GM21381 (cell line): Measurements from ENCODE around the gene PRSS2.
"Not testable (repeated sequence)": the region's sequence is repeated elsewhere in the genome, so short reads cannot be mapped to it uniquely, and the experiment has no call there.

Source experiments
- ATAC-seq: cut with Tn5 transposase; IDR thresholded peaks from one replicate; pipeline ENCODE4 v1.9.1; 2021; ENCODE audit warnings: mild to moderate bottlenecking, moderate library complexity; ENCODE audit not compliant: unreplicated experiment

The PRSS2 gene

DNA sequence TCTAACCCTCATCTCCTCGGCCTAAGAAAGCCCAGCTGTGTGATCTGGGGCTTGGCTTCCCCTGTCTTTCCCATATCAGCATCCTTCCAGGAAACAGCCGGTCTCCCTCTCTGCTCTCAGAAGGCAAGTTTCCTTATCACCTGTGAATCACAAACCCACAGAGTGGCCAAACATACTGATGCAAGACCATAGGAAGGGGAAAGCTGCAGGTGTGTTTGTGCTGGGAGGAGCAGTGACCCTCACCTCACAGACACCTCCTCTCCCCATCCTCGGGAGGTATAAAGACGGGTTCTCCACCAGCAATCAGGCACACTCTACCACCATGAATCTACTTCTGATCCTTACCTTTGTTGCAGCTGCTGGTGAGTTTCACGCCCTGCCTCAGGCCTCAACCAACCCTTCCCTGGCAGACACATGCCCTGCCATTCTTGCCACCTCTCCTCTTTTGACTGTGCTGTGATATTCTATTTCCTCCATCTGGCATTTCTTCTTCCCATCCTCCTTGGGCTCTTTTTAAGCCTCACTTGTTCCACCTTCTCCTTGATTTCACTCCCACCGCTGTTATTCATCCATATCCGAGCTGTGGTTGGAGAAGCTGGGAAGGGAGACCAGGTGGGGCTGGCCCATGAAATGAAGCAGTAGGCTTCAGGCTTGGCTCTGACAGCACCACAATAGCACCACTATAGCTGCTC is at the start of gene PRSS2:
TSS of gene PRSS2 (plus strand) at position 310 of the 692 bp plus-strand sequence. CDS start at position 323, 13 bp downstream.
- peak; percentile 18 for ATAC-seq

DNA sequence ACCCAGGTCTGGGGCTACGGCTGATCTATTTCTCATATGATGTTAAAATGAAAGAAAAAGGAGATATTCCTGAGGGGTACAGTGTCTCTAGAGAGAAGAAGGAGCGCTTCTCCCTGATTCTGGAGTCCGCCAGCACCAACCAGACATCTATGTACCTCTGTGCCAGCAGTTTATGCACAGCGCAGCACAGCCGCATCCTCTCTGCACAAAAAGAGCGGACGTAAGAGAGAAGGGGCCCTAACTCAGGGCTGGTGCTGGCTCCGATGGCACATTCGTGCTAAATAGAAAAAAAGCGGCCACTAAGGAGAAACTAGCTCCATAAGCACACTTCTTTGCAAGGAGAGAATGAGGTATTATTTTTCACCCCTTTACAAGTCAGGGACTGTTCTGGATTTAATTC is 49.8 kb upstream of the PRSS2 start:
- no peak for ATAC-seq

DNA sequence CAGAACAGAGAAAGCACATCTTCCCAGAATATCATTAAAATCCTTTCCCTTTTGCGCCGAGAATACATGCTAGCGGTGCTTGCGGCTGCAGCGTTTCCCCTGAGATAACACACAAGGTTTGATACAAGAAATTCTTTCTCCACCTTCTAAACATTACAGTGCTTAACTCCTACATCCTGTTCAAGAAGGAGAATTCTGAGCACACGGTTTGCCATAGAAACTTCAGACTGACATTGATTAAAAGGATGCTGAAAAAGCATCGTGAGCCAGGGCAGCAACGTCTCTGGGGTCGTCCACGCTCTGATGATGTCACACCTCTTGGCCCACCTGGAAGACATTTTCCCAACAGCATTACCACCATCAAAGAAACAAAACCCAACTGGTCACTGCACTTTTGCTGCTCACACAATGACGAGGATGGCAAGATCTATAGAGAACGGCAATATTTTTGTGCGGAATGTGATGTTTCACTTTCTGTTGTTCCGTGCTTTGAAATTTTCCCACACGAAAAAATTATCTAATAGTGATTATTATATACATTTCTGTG is 48.4 kb upstream of the PRSS2 start:
- no peak for ATAC-seq

DNA sequence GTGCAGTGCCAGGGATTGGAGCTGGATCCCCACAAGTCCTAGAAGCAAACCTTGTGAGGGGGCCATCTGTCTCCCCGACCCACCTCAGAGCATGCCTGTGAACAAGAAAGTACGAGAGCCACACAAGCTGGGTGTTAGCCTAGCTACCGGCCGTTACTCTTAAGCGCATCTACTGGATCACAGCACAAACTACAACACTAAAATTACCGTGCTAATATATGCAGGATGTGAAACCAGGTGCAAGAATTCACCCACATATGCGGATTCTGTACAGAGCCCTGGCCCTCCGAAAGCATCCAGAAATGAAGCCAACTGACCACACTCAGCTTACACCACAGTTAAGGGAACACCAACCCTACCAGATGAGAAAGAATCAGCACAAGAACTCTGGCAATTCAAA is 37.5 kb upstream of the PRSS2 start:
- peak; percentile 82 for ATAC-seq

DNA sequence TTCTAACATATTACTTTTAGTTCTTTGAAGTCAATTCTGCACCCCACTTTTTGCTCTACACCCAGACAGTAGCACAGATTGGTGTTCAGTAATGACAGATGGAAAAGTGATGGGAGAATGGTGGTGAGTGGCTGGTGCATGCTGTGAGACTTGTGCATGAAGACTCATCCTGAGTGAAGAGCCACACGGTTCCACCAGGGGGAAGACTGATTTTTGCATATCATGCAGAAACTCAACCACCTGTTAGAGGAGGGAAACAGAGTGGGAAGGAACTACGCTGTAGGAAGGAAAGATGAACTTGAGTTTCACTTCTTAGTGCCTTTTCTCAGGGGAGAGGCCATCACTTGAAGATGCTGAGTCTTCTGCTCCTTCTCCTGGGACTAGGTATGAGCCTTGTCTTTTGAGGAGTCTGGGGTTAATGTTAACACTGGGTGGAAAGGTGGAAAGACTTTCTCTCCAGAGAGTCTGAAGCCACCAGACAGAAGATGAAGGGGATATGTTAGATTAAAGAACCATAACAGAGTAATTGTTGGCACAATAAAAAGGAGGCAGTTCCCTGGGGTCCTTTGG is 30.8 kb upstream of the PRSS2 start:
- ATAC-seq, result peak; percentile 89

DNA sequence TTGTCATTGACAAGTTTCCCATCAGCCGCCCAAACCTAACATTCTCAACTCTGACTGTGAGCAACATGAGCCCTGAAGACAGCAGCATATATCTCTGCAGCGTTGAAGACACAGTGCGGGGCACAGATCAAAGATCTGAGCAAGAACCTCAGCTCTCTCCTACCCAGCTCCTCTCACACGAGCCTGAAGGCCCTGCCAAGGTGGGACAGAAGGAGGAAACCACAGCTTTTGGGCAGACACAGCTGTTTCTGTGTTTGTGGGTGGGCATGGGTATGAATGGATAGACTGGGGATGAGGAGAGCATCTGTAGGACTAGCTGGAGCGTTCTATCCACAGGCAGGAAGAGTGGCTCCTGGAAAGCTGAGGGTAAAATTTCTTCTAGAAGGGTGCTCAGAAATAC is 30.0 kb upstream of the PRSS2 start:
- ATAC-seq, result no peak

DNA sequence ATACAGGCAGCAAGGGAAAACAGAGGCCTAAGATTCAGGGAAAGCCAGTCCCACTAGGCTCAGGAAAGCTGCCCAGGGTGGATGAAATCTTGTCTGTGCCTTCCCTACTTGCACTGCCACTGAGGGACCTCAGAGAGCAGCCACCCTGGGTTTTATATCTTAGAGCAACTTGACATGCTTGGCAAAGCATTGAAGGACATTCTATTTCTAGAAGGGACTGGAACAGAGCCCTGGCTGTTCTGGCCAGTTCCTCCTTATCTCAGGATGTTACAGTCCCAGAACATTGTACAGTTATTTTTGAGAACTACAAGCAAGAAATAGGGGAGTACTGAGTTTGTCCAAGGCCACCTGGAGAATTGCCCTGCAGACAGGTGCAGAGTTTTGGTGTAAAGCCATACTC is 28.8 kb upstream of the PRSS2 start:
- not testable (repeated sequence) for ATAC-seq

DNA sequence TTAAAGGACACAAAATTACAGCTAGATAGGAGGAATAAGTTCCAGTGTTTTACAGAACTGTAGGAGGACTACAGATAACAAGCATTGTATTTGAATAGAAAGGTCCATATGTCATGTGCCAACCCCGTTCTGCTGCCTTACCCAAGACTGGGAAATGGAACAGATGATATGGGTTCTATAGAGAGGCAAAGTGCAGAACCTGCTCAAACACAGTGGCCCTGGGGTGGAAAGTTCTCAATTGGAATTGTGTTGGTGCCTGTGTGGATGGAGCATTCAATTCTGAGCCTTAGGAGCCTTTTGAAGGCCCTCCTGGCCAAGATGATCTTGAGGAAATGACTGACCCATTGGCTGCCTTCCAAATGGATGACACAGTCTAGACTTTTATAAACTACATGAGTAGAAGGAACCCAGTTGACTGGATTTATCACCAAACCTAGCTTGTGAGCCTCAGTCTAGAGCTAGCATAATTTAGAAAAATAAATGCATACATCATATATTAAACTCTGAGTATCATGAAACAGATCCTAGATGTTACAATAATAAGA is 25.6 kb upstream of the PRSS2 start:
- ATAC-seq, result no peak

DNA sequence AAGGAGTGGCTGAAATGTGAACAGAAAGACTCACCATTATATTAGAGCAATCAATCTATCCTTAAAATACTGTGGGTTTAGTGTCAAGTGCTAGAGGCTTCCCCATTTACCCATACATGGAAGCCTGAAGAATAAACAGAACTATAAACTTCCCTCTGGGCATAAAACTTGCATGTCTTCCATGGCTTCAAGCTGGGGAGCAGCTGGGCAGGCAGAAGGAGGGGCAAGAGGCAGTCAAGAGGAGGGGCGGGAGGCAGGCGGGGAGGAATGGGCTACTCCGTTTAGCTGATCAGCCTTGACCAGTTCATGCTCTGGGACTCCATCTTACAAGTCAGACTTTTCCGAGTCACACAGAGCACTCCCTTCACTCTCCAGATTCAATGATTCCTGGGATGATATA is 25.0 kb upstream of the PRSS2 start:
- no peak for ATAC-seq

DNA sequence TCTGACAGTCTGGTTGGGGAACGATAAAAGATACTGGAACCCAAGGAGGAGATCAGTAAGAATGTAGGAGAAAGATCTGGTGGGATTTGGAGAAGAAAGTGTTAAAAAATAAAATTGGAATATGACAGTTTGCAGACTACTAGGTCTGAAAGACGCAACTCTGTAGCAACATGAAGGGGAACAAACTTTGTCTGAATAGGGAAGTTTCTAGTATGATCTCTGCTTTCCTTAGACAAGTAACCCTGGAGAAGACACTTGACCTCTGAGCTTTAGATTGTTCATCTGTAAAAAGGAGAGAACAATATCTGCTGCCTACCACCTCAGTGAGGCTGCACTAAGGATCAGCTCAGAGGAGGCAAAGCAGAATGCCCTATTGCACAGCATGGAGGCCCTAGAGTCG is 24.5 kb upstream of the PRSS2 start:
- no peak for ATAC-seq

DNA sequence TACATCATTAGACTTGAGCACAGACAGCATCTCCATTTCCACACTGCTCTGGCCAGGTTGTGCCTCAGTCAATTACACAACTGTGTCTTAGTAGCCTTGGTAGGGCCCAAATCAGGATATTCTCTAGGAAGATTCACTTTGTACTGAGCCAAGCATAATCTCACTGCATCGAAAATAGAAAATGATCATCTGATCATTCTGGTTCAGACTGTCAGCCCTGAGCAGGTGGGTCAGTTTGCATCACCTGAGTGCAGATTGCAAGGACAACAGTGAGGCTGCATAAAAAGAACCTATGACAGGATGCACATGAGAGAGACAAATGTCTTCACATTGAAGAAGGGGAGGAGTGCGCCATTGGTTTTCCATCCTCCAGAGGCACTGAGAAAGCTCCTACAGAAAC is 22.4 kb upstream of the PRSS2 start:
- ATAC-seq, result not testable (repeated sequence)

DNA sequence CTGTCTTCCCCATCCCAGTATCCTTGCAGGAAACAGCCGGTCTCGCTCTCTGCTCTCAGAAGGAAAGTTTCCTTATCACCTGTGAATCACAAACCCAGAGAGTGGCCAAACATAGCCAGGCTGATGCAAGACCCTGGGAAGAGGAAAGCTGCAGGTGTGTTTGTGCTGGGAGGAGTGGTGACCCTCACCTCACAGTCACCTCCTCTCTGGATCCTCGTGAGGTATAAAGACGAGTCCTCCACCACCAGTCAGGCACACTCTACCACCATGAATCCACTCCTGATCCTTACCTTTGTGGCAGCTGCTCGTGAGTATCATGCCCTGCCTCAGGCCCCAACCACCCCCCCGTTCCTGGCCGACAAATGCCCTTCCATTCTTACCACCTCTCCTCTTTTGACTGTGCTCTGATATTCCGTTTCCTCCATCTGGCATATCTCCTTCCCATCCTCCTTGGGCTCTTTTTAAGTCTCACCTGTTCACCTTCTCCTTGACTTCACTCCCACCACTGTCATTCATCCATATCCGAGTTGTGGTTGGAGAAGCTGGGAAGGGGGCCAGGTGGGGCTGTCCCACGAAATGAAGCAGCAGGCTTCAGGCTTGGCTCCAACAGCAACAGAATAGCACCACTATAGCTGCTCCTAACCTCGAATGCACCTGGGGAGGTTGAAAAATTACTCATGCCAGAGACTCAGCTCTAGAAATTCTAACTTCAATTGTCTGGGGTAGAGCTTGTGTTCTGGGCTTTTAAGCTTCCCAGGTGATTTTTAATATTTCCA is 21.4 kb upstream of the PRSS2 start, which contains the start of gene PRSS1:
TSS of gene PRSS1 (plus strand) at position 255 of the 776 bp plus-strand sequence. CDS start at position 268, 13 bp downstream.
- ATAC-seq, result no peak

DNA sequence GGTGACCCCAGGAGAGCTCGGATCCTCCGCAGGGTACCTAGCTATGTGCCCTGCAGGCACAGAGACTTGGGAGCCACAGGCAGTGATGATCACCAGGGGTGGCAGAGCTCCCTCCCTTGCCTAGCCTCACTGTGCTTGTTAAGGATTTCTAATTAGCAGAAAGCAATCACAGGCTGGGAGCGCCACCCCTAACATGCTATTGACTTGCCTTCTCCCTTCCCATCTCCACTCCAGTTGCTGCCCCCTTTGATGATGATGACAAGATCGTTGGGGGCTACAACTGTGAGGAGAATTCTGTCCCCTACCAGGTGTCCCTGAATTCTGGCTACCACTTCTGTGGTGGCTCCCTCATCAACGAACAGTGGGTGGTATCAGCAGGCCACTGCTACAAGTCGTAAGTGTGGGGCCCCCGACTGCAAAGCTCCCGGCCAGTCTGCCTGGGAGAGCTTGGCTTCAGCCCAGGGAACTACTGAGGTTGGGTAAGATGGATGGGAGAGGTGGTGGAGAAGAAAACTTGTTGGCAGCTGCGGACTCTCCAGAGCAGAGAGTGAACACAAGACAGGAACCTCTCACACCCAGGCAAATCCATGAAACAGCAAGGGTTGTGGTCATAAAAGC is 20.3 kb upstream of the PRSS2 start:
- ATAC-seq, result no peak

DNA sequence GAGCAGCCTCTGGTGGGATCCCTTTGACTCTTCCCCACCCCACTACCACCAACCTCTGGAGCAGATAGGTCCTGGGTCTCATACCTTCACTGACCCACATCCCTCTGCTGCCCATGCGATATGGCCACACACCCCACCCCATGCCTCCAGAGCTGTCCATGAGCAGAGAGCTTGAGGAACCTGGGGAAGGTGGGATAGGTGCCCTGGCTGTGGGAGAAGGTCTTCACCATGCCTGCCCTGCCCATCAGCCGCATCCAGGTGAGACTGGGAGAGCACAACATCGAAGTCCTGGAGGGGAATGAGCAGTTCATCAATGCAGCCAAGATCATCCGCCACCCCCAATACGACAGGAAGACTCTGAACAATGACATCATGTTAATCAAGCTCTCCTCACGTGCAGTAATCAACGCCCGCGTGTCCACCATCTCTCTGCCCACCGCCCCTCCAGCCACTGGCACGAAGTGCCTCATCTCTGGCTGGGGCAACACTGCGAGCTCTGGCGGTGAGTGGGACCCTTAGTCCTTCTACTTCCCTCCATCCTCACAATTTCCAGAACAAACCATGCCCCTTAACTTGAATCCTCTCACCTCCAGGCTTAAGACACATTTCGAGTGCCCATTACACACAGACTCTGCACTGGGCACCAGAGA is 19.1 kb upstream of the PRSS2 start:
- ATAC-seq, result not testable (repeated sequence)

DNA sequence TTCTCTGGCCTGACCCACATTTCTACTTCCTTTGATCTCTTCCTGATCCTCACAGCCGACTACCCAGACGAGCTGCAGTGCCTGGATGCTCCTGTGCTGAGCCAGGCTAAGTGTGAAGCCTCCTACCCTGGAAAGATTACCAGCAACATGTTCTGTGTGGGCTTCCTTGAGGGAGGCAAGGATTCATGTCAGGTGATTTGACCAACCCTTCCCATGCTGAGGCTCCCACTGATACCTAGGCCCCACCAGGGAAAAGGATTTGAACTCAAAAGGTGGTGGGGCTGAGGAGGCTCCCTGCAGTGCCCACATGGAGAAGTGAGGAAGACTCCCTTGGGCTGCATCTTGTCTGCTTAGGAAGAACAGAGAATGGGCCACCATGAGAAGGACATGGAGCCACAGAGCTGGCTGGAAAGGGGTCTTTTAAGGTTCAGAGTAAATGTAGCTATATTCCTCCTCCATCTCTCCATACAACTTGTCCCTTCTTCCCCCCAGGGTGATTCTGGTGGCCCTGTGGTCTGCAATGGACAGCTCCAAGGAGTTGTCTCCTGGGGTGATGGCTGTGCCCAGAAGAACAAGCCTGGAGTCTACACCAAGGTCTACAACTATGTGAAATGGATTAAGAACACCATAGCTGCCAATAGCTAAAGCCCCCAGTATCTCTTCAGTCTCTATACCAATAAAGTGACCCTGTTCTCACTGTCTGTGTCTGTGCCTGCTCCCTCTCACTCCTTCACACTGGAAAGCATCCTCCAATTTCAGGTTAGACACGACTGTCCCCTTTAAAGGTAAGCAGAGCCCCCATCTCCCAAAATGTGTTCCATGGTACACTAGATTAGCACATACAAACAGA is 18.2 kb upstream of the PRSS2 start:
- ATAC-seq, result no peak

DNA sequence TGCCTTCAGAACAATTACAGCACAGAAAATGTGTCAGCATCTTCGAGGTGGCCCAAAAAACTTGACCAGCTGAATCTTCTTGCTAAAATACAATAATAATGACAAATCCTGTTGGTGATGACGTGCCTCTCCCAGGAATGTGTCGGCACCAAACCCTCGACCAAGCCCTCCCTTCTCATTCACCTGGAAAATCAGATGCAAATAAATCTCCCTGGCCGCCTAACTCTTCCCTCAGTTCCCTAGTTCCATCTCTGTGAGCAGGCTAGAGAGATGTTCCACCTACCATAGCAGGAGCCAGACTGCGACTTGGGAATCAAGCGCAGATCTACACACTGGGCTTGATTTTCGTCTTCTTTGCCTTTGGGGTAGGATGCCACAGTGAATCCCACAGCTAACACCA is 17.4 kb upstream of the PRSS2 start:
- no peak for ATAC-seq

DNA sequence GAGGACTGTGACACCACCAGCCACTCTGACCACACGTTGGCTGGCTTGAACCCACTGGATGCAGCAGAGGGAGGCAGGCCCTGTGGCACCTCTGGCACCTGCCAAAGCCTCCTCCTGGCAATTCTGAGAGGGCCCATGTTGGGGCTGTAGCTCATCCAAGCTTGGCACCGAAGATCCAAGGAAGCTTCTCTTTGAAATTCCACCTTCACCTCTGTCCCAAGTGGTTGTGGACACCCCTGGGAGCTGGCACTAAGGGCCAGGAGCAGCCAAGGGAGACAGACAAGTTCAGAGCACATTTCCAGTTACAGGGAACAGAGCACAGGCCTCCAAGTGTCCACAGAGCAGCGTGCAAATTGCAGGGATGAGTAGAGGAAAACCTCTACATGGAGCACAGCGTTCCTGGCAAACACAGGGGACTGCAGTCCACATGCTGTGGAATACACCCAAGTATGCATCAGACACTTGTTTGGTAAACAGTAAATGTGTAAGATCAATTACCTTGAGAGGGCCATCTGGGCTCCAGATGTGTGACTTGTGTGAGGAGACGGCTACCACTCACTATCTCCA is 16.8 kb upstream of the PRSS2 start:
- ATAC-seq, result not testable (repeated sequence)

DNA sequence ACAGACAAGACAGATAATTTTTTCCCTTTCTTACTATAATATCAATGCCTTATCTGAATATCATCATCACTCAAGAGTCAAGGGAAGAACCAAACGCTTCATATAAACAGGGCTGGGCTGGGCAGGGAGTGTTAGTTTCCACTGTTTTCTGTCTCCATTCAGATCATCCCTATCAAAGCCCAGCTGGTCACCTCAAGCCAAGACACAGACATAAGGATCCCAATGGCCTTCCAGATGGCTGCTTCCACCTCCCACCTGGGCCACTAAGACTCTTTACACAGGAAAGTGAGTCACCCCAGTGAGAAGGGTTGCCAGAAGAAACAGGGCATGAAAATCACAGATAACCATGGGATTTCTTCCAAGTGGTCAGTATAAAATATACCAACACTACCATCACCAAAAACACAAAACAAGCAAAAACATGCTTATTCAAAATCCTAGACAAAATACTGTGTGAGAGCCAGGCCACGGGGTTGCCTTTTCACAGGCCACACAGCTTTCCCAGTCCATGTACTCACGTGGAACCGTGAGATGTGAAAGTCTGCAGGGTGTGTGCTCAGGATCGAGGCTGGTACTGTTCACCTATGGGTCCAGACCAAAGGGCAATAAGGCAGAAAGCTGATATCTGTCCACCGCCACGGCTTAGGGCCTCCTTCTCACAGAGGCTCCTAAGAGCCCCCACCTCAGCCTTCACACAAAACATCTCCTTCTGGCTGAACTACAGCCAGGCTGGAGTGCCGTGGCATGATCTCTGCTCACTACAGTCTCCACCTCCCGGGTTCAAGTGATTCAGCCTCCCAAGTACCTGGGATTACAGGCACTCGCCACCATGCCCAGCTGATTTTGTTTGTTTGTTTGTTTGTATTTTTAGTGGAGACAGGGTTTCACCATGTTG is 15.8 kb upstream of the PRSS2 start:
- ATAC-seq, result no peak
